ENCODE measurements around the gene PDP2.
A peak's percentile ranks its signal among the peaks of the same experiment; 100 is the strongest.
"Not testable (repeated sequence)": the region's sequence is repeated elsewhere in the genome, so short reads cannot be mapped to it uniquely, and the experiment has no call there.

PDP2 gene

DNA sequence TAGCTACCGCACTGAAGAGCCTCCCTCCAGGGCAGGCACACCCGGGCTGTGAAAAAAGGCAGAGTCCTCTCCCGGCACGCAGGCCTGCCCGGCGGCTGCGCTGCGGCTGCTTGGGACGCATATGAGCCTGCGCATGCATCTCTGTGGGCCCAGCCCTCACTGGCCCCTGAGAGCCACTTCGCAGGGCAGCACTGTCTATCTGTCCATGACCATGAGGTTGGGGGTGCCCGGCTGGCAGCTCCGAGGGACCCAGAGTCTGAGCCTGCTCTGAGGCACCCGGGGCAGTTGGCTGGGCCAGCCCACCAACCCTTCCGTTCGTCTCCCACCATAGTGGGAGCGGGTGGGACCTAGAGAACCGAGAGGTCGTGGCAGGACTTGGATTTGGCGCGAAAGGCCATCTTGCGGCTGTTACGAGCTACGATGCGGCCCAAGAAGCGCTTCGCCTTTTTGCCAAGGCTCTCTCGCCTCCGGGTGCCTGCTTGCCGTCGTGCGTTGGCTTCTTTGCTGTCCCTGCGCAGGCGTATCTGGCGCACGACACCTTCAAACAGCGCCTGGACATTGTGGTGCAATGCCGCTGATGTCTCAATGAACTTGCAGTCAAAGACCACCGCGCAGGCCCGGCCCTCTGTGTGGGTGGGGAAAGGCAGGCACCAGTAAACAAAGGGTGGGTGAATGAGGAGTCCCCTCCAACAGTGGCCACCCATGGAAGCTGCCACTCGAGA is 41.6 kb downstream of the PDP2 start:
- DNase-seq = no peak

DNA sequence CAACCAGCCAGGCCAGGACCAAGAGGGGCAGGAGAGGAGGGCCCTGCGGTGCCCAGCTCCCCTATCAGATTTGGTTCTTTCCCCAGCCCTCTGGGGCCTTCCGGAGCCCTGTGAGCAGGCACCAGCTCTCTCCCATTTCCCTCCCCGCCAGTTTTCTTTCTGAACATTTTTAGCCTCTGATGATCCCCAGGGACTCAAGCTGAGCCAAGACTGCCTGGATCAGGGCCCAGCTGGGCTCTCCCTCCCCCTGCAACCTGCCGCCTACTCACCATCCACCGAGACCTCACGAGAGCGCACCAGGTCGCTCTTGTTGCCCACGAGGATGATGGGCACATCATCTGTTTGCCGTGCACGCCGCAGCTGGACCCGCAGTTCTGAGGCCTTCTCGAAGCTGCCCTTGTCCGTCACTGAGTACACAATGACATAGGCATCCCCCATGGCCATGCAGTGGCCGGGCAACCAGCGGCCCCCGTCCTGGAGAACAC is 43.0 kb downstream of the PDP2 start:
- peak; percentile 29 for DNase-seq

DNA sequence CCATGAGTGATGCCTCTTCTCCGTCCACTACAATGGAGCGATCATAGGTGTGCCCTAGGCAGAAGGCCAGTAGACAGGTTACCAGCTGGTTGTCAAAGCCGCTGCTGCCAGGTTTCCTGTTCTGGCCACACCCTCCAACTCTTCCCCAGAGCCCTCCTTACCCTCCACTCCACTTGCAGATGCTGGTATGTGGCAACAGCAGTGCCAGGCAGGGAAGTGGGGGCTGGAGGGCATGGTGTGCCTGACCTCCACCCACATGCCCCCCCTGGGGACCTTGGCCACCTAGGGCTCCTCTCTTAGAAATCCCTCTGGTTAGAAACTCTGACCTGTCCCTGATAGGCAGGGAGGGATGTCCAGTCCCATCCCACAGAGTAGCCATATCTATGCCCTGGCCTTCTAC is 43.6 kb downstream of the PDP2 start:
- no peak for DNase-seq

DNA sequence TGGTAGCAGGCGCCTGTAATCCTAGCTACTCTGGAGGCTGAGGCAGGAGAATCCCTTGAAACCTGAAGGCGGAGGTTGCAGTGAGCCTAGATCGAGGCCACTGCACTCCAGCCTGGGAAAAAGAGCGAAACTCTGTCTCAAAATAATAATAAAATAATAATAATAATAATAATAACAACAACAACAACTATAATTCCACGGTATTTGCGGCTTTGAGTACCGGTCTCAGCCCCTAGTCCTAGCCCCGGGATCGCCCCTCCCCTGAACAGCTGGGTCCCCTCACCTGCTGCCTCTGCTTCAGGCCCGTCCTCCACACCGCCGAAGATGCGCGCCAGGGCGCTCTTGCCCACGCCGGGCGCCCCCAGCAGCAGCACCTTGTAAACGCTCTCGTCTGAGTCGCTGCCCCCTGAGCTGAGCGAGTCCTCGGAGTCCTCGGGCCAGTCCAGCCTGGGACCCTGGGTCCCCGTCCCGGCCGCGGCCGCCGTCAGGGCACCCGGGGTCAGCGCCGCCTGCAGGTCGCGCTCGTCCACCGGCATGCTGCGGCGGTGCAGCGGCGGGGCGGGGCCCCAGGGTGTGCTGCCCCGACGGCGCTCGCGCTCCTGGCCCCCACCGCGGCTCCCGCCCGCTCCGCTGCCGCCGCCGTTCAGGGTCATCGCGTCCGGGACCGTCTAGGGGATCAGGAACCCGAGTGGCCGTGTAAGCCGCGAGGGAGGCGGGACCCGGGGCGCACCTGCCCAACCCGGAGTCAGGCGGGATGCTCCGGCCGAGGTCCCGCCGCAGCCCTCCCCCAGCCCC is 44.4 kb downstream of the PDP2 start:
- no peak for DNase-seq

DNA sequence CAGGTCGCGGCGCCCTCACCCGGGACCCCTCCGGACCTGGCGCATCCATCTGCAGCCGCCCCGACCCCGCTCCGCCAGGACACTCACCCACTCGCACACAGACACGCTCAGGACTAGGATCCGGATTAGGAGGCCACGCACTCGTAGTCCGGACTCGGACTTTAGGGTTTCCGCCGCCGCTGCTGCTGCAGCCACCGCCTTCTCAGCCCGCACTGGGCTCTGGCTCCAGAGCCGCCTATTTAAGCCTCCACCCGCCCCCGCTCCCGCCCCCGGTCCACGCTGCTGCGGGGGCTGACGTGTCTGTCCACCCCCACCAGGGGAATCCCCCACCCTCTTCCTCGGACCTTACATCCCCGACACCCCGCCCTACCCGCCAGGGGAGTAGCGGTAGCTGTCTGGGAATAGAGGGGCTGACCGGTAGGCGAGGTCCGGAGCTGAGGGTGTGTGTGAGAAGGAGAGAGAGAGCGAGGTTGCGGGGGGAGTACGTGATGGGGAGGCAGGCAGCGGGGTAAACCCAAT is 45.1 kb downstream of the PDP2 start, which contains the start of gene RRAD:
Gene RRAD, minus strand, starts transcription at position 214 of the 519 bp plus-strand sequence. CDS start 356 bp downstream, outside the sequence.
- no peak for DNase-seq

DNA sequence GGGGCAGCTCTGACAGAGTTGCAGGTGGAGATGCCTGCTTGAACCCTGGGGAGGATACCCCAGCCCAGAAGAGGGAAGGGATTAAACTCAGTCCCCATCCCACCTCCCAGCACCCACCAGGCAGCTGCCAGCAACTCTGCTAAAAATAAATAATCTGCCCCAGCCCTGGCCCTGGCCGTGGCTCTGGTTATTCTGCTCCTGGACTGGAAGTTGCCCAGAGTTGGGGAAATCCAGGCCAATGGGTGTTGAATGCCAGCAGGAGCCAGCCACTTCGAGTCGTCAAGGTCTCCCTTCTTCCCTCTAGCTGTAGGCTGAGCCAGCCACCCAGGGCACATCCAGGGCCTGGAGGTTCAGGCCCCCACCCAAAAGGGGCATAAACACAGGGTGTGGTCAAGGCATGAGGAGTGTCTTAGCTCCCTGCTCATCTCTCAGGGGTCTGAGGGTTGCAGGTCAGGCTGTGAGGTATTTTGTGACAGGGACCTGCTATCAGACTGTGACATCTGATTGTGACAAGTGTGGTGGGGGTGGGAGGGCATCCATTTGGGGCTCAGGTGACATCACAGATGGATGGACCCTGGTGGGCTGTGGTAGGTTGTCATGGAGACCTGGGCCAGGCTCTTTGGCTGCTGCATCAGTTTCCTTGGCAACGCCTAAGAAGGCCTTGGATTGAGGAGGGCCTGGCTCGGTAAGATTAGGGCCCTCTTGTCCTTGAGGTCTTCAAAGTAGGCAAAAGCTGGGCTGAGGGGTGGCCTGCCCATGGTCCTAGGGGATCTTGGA is 46.0 kb downstream of the PDP2 start:
- DNase-seq = no peak

DNA sequence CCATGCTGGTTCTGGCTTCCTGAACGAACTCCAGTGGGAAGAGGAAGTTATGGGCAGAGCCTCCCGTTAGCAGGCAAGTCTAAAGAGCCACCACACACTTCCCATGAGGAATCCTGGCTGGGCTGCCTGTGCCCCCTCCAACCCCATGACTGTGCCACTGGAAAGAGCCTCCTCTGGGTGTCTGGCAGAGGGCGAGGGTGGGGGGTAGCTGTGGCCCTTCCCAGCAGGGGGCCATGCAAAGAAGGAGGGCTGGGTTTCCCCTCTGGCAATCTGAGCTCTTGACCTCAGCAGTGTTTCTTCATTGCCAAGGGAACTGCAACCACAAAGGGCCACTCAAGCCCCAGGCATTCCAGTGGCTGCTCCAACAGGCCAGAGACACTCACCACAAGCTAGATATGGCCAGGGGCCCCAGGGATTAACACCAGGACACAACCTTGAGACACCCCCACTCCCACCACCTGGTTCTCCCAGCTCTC is 46.7 kb downstream of the PDP2 start:
- DNase-seq = peak; percentile 85

DNA sequence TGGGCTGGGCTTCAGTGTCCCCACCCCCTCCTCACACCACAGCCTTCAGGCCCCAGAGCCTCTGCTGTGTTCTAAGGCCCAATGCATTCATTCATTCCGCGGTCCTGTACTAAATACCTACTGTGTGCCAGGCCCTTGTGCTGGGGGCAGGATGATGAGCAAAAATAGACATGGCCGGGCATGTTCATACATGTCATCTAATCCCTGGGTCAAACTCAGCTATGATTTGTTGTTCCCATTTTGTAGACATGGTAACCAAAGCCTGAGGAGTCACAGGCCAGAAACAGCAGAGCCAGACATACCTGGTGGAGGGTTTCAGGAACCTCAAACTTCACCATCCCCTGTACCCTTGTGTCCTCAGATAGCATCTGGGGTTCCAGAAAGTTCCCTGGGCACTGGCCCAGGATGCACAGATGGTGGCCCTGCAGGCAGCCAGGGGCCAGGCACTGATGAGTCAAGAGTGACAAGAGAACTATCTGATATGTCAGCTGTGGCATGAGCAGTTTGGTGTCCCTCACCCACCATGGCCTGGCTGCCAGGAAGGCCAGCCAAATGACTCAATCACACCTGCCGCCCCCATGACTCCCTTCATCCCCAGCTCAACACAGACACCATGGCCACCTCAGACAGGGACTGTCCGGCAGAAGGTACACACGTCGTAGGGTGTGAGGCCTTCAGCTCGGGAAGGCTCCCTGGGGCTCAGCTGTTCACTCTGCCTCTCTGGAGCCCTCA is 47.8 kb downstream of the PDP2 start:
- no peak for DNase-seq

DNA sequence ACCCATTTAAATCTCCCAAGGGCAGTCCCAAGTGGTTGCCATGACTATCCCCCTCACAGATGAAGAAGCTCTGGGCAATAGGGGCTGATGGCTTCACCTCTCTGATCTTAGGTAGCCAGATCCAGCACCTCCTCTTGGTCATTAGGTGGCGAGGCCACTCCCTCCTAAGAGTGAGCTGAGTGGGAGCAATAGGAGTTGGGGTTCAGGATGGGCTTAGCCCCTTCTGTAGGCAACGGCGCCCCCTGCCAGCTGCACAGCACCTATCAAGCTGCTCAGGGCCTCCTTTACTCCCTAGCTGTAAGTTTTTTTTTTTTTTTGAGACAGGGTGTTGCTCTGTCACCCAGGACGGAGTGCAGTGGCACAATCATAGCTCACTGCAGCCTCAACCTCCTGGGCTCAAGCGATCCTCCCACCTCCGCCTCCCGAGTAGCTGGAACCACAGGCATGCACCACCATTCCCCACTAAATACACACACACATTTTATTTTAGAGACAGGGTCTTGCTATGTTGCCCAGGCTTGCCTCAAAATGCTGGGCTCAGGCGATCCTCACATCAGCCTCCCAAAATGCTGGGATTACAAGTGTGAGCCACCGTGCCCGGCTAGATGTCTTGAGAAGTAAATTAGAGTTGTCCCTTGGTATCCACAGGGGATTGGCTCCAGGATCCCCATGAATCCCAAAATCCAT is 48.5 kb downstream of the PDP2 start:
- DNase-seq = no peak

DNA sequence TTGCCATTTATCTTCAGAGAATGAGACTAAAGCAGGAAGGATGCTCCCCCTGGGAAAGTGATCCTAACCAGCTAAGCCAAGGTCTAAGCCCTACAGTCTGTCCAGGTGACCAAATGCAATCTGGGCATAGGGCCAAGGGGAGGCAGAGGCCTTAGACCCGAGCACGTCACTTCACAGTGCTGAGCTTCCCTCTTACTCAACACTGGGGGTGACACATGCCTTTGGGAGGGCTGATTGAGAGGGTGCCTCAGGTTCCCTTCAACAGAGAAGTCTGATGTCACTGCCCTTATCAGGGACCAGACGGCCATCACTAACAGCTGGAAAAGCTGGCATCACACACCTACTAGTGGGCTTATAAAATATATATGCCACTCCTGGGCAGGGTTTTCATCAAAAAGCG is 49.9 kb downstream of the PDP2 start:
- no peak for DNase-seq

DNA sequence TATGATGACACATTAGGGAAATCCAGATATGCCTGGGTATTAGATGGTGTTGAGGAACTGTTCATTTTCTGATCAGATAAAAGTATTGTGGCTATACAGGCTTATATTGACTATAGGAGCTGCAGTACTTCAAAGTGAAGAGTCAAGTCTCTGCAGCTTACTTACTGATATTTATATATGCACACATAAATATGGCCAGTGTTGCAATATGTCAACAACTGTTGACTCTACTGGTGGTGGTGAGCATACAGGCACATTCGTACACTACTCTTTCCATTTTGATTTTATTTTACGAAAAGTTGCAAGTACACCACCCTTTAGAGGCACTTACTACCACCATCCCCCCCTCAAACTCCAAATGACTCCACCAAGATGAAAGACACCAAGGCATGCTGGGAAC is 51.4 kb downstream of the PDP2 start:
- DNase-seq = no peak

DNA sequence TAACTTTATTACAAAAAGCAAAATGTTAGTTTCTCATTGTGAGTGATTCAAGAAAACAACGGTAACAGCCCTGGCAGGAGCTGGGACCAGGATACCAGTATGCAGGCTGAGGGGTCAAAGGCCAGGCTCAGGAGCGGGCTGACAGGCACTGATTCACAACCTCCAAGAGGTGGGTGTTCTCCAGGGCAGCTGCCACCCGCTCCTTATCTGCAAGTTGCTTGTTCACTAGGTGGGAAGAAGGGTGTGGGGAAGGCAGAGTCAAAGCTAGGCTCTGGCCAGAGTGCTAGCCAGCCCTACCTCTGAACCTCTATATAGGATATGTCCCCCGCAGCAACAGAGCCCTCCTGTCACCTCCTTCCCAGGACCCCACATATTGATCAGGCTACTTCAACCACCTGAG is 51.8 kb downstream of the PDP2 start:
- DNase-seq = no peak

DNA sequence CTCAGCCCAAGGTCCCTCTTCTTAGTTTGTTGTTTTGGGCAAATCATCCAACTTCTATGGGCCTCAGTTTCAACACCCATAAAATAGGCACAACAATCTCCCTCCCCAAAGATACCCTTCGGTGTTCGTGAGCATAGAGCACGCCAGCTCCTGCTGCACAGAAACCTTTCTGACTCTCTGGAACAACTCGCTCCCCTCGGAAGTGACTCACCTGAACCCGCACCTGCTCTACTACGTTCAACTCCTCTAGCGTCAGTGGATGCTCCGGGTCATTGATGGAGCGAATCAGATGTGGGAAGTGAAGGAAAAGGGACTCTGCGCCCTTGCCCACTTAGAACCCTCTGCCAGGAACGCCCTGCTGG is 53.4 kb downstream of the PDP2 start:
- DNase-seq = no peak

DNA sequence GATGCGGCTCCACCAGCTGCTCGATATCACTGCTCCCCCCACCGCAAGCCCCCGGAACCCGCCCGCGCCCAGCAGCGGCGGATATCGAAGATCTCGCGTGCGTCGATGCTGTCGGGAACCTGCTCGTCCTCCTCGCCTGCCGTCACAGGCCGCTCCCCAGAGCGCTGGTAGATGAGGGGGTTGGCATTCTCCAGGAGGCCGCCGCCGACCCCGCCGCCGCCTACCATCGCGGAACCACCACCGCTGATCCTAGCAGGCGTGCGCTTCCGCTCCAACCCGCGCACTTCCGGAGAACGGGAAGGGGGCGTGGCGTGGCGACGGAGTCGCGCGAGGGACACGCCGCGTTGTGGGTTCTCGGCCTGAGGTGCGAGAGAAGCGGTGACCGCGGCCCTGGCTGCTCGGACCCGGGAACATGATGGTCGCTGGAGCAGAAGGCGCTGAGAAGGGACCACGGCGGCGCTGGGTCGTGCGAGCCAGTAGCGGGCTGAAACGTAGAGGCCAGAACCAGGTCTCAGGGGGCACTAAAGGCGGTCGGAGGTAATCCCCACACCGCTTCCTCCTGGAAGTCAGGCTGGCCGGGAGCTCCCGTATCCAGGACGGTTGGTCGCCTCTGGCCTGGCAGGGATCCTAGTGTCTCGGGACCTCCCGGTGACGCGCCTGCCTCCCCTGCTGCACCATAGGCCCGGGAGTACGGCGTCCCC is 54.0 kb downstream of the PDP2 start, which contains the start of gene CIAO2B:
Gene CIAO2B, minus strand, starts transcription at position 265 of the 701 bp plus-strand sequence. Its CDS starts 38 bp downstream, at position 227.
- peak; percentile 85 for DNase-seq

DNA sequence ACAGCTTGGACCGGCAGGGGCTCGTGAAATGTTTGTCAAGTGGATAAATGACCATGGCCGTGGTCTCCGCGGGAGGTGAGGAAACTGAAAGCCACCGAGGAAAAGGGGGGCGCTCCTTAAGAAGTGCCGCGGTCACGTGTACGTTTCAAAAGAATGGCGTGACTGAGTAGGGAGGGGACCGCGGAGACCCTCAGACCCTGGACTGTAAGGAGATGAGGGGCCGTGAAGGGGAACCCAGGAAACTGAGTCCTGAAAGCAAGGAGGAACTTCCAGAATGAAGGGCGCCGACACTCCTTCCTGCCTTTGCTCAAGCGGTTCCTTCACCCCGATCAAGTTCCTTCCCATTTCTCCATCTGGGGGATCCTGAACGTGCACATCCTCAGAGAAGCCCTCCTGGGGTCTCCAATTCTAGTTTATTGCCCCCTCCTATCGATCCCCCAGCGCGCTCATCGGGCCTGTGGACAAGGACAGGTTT is 54.6 kb downstream of the PDP2 start:
- DNase-seq = not testable (repeated sequence)

DNA sequence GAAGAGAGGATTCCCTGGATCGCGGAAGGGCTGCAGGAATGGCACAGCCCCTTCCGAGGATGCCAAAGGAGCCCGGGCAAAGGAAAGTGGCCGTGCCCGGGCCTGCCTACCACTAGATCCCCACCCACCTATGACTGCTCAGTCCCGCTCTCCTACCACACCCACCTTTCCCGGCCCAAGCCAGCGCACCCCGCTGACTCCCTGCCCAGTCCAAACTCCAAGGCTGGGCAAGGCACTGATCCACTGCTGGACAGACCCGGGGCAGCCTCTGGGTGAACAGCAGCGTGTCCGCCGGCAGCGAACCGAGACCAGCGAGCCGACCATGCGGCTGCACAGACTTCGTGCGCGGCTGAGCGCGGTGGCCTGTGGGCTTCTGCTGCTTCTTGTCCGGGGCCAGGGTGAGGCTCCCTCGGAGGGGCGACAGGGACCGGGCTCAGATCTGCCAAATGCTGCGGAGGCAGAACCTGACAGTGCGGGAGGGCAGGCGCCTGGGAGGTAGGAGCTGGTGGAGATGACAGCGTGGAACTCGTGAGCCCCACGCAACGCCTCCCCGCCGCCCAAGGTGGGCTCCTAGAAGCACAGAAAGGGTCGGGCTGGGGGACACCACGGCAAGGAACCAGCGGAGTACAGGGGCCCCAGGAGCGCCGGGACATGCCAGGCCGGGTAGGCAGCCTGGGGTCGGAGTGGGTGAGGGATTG is 55.1 kb downstream of the PDP2 start, which contains the start of gene CES2:
Gene CES2, plus strand, starts transcription at position 203 of the 698 bp plus-strand sequence. Its CDS starts 120 bp downstream, at position 323.
- no peak for DNase-seq

DNA sequence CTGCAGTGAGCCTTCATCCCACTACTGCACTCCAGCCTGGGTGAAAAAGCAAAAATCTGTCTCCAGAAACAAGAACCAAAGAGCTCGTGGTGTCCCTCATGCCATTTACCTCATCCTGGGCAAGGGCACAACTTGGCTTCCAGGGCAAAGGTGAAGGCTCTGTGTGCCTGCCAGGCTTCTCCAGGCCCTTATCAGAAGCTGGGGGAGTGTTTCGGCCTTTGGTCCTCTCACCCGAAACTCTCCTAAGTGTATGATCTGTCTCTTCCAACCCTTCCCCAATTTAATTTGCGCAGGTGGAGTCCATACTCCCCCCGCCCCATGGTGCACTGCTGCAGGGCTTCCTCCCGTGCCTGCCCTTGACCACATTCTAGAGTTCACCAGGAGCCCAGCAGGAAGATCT is 56.1 kb downstream of the PDP2 start:
- DNase-seq = no peak

DNA sequence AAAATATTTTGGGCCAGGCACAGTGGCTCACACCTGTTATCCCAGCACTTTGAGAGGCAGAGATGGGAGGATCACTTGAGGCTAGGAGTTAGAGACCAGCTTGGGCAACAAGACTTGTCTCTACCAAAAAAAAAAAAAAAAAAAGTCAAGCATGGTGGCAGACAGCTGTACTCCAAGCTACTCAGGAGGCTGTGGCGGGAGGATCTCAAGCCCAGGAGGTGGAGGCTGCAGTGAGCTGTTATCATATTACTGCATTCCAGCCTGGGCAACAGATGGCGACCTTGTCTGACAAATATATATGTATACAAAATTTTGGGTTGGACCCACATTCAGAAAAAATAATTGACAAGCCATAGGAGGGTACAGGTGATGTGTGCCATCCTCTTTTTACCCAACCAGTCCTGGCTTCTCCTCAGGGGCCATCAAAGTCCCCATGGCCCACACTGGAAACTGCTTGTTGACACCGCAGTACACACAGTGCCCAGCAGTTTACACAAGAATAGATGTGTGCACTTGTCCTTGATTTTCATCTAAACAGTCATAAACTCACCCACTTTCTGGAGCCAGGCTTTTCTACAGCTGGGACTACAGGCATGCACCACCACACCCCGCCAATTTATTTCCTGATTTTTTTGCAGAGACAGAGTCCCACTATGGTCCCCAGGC is 56.7 kb downstream of the PDP2 start:
- no peak for DNase-seq

DNA sequence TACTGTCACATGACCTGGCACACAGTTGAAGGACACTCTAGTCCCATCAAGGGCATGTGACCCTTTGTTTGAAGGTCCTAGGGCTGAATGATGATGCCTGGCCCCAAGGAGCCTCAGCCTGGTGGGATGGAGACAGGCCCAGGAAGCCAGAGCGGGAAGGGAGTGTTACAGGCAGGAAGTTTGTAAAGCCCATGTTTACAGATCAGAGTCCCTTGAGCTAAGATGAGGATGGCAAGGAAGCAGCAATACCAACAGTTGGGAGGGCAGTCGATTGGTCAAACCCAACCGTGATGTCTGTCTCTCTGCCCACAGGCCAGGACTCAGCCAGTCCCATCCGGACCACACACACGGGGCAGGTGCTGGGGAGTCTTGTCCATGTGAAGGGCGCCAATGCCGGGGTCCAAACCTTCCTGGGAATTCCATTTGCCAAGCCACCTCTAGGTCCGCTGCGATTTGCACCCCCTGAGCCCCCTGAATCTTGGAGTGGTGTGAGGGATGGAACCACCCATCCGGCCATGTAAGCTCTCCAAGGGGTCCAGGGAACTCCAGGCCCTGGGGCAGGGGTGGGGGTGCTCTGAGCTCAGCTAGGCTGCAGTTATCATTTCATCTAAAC is 57.5 kb downstream of the PDP2 start:
- no peak for DNase-seq
